Left lung (tissue), 10 donors: Measurements from ENCODE around the gene AOAH. TPM values are rescaled to one million over a fixed set of nuclear protein-coding genes. Genes with fewer than 3 reads are reported as not detected.
A peak's percentile ranks its signal among the peaks of the same experiment; 100 is the strongest.

ENCODE experiments used
- ATAC-seq: fragments of 200-7000 bp; cut with Tn5 transposase; one replicate; pipeline ENCODE4 v1.9.1; 2020; ENCODE audit warnings: moderate library complexity
- DNase-seq, 4 donors: peaks; one replicate each; pipeline ENCODE4 v3.0.0-alpha.2; 2013 to 2020
- H3K27ac ChIP-seq, 2 donors: fragments of 200-600 bp; sonication (generic) in 1 of 2; one replicate each; pipeline versions ENCODE4 v1.5.0 to v1.8.0; 2020 to 2021
- H3K27me3 ChIP-seq, 2 donors: fragments of 200-600 bp; sonication (generic) in 1 of 2; one replicate each; pipeline versions ENCODE4 v1.5.0 to v1.8.0; 2020 to 2021
- H3K36me3 ChIP-seq, 2 donors: fragments of 200-600 bp; sonication (generic) in 1 of 2; one replicate each; pipeline versions ENCODE4 v1.5.0 to v1.8.0; 2020 to 2021
- H3K4me1 ChIP-seq, 2 donors: fragments of 200-600 bp; one replicate each; pipeline ENCODE4 v1.8.0; 2021
- H3K4me3 ChIP-seq, 2 donors: fragments of 200-600 bp; sonication (generic) in 1 of 2; one replicate each; pipeline versions ENCODE4 v1.5.0 to v1.8.0; 2020 to 2021; ENCODE audit warnings: mild to moderate bottlenecking in 1 of 2
- H3K9me3 ChIP-seq, 2 donors: fragments of 200-600 bp; sonication (generic) in 1 of 2; one replicate each; pipeline versions ENCODE4 v1.5.0 to v1.8.0; 2020 to 2021
- intact Hi-C, 2 donors: fragments of 100-400 bp; cut with DNase I; formaldehyde crosslinking; loops; one replicate each; pipeline versions ENCODE4 v1.11.2 to v1.14.2; 2022
- polyA plus RNA-seq, 6 donors: library from polyadenylated mRNA; unstranded; fragments of 120-200 nt; gene quantifications; one replicate each; pipeline ENCODE4 v1.2.1, GENCODE V29; 2013; ENCODE audit not compliant: insufficient read length in 6 of 6
- total RNA-seq, 2 donors: library from RNA; stranded (reverse); fragmentation: NEBNext Ultra II Directional; extraction: Animal tissue kit (Norgen Biotek cat#: 25700); gene quantifications; one replicate each; pipeline ENCODE4 v1.2.1, GENCODE V29; 2021
- TF ChIP-seq, protein P1 (sequence below), 2 donors: fragments of 200-600 bp; sonication (generic) in 1 of 2; IDR thresholded peaks; one replicate each; pipeline versions ENCODE4 v1.5.0 to v1.8.0; 2021; ENCODE audit warnings: antibody characterized with exemption in 2 of 2
- donor health status: DM: no; HTN: yes; CAD: no.
- donor health status: DM: no; HTN: no; CAD: no.

Gene AOAH
- total and polyA plus RNA-seq, 8 donors = 3.9 to 28.2 (median 6.9) TPM

DNA sequence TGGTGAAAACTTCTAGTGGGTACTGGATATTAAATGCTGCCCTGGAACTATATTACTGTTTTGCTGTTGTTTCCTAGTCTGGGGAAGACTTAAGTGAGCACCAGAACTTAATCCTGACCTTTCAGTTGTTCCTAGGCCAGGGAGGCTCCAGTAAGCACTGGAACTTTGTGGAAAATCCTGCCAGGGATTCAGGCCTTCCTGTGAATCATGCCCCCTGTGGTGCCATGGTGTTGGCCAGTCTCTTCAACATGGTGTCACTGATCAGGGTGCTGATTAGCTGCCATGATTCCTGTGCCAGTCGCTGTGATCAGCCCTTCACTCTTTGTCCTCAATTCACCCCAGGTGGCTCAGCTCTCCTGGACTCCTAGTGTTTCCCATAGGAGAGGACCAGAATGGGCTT lies 8.5 kb upstream of the AOAH start:
- intact Hi-C loops = no loop called here
- ATAC-seq (no peak), DNase-seq (no peak)
- Histone ChIP-seq H3K27ac (peak overlapping the region in 1 of 2 donors; percentile 15), H3K27me3 (no peaks in the 10 kb centered on the region), H3K4me3 (no peak overlapping the region), H3K9me3 (peaks cover 0 to 11% of the 10 kb centered on the region in 2 donors), H3K36me3 (no peaks in the 10 kb centered on the region), H3K4me1 (peaks cover 0 to 30% of the 10 kb centered on the region in 2 donors)
- TF ChIP-seq, protein P1, sequence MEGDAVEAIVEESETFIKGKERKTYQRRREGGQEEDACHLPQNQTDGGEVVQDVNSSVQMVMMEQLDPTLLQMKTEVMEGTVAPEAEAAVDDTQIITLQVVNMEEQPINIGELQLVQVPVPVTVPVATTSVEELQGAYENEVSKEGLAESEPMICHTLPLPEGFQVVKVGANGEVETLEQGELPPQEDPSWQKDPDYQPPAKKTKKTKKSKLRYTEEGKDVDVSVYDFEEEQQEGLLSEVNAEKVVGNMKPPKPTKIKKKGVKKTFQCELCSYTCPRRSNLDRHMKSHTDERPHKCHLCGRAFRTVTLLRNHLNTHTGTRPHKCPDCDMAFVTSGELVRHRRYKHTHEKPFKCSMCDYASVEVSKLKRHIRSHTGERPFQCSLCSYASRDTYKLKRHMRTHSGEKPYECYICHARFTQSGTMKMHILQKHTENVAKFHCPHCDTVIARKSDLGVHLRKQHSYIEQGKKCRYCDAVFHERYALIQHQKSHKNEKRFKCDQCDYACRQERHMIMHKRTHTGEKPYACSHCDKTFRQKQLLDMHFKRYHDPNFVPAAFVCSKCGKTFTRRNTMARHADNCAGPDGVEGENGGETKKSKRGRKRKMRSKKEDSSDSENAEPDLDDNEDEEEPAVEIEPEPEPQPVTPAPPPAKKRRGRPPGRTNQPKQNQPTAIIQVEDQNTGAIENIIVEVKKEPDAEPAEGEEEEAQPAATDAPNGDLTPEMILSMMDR (IDR thresholded peaks at IDR 0.05) = no peak

DNA sequence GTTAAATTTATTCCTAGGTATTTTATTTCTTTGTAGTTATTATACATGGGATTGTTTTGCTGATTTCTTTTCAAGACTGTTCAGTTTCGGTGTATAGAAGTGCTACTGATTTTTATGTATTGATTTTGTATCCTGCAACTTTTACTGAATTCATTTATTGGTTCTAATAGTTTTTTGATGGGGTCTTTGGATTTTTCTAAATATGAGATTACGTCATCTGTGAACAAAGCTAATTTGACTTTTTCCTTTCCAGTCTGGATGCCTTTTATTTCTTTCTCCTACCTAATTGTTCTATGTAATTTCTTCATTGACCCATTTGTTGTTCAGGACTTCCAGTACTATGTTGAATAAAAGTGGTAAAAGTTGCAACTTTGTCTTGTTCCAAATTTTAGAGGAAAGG lies 5.8 kb upstream of the AOAH start:
- TF ChIP-seq, protein P1 (IDR thresholded peaks at IDR 0.05) = no peak

DNA sequence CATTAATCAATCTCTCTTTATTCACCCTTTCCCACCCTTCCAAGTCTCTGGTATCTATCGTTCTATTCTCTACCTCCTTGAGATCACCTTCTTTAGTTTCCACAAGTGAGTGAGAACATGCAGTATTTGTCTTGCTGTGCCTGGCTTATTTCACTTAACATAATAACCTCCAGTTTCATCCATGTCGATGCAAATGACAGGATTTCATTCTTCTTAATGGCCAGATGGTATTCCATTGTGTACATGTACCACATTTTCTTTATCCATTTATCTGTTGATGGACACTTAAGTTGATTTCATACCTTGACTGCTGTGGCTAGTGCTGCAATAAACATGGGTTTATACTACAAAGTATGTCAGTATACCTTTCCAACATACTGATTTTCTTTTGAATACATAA lies 3.8 kb upstream of the AOAH start:
- TF ChIP-seq, protein P1 (IDR thresholded peaks at IDR 0.05) = no peak
- intact Hi-C loops = no loop called here
- peaks cover 0 to 40% of the 10 kb centered on the region in 2 donors for H3K4me1 ChIP-seq
- no peak for DNase-seq
- no peaks in the 10 kb centered on the region for H3K36me3 ChIP-seq
- no peak overlapping the region for H3K27ac ChIP-seq
- H3K9me3 ChIP-seq = peaks cover 0 to 11% of the 10 kb centered on the region in 2 donors
- ATAC-seq = no peak
- H3K4me3 ChIP-seq = no peak overlapping the region
- H3K27me3 ChIP-seq = no peaks in the 10 kb centered on the region

More for the DNA sequence above, 5.8 kb upstream of the AOAH start:
- Histone ChIP-seq H3K27ac (no peak overlapping the region), H3K4me3 (no peak overlapping the region), H3K36me3 (no peaks in the 10 kb centered on the region), H3K9me3 (peaks cover 0 to 11% of the 10 kb centered on the region in 2 donors), H3K27me3 (no peaks in the 10 kb centered on the region), H3K4me1 (peaks cover 0 to 30% of the 10 kb centered on the region in 2 donors)
- no peak for DNase-seq
- intact Hi-C loops = no loop called here
- ATAC-seq = no peak

DNA sequence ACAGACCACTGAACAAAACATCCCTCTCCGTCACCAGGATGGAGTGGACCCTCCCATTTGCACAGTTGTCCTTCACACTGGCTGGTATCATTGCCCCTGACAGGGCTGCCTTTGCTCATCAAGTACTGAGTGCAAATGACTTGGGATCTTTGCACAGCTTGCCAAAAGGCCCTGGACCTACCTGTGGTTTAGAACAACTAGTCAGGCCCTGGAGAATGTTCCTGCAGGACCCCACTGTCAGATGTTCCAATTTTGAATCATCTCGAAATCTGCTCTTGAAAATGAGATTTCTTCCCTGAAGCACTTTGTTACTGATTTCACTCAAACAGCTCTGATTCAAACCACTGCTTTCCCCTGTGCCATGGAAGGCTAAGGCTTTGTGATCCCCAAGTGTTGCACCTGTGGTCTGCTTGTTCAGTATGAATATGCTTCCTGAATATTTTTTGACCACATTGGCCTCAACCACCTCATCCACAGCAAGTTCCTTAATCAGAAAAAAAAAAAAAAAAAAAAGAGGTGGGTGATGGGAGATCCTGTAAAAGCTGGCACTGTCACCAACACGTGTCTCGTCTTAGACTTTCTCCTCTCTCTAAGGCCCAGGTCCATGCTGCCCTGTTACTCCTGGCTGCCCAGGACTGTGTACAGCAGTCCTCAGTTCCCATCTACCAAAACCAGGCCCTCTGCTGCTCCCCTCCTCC lies 2.7 kb upstream of the AOAH start:
- Histone ChIP-seq H3K27me3 (no peaks in the 10 kb centered on the region), H3K9me3 (peaks cover 0 to 11% of the 10 kb centered on the region in 2 donors), H3K36me3 (no peaks in the 10 kb centered on the region), H3K27ac (peak overlapping the region in 1 of 2 donors; percentile 87), H3K4me3 (no peak overlapping the region), H3K4me1 (peaks cover 0 to 50% of the 10 kb centered on the region in 2 donors)
- TF ChIP-seq, protein P1 (IDR thresholded peaks at IDR 0.05) = no peak
- peak; percentile 16 for ATAC-seq
- intact Hi-C loops = no loop called here
- no peak for DNase-seq

DNA sequence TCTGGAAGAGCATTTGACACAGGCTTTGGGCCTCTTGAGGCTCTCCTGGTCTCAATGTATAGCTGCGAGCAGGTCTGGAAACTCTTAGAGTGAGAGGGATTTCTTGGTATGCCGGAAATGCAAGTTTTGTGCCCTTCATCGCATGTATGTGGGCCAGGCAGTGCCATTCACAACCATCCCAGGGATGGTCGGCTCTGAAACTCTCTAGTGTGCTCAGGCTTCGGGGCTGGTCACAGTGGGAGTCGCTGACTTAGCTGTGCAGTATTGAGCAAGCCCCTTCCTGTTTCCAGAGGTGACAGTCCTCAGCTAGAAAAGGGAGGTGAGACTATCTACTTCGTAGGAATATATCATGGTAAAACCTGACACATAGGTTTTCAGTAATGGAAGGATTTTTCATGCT lies 2.0 kb upstream of the AOAH start:
- peak; percentile 33 for ATAC-seq
- H3K9me3 ChIP-seq = peaks cover 0 to 11% of the 10 kb centered on the region in 2 donors
- H3K27ac ChIP-seq = peak overlapping the region in 1 of 2 donors; percentile 87
- TF ChIP-seq, protein P1 (IDR thresholded peaks at IDR 0.05) = no peak
- no peaks in the 10 kb centered on the region for H3K36me3 ChIP-seq
- H3K4me3 ChIP-seq = no peak overlapping the region
- intact Hi-C loops = no loop called here
- H3K4me1 ChIP-seq = peaks cover 0 to 50% of the 10 kb centered on the region in 2 donors
- no peak for DNase-seq
- H3K27me3 ChIP-seq = no peaks in the 10 kb centered on the region
